Stimulated activated CD8-positive, alpha-beta memory T cell treated with anti-CD3 and anti-CD28 coated beads, Interleukin-15, amount 100 ng/mL, for 48 hours (primary cell): ENCODE data around the gene ITSN2.
A peak's percentile ranks its signal among the peaks of the same experiment; 100 is the strongest.

Source experiments
- DNase-seq, 2 donors: peaks; one replicate each; pipeline ENCODE4 v3.0.0-alpha.2; 2020; ENCODE audit warnings: low read depth in 2 of 2

The ITSN2 gene

DNA sequence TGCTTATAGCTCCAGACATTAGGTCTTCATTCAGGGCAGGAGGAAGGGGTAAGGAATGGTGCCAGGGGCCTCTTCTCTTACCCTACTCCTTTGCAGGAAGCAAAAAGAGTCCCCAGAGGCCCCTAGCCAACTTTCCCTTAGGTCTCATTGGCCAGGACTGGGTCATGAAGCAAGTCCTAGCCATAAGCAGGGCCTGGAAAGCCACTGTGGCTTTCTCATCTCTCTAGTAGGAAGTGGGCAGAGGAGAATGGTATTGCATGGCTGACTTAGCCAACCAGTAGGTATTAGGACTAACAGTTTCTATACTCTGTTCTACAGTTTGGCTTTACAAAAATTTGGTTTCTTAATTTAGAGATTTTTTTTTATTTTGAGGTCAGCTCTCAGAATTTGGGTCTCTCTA, 180.7 kb downstream of the ITSN2 start:
- no peak for DNase-seq

GRCh38 chr2:24176326-24176725, 184.0 kb downstream of the ITSN2 start:
- no peak for DNase-seq

DNA sequence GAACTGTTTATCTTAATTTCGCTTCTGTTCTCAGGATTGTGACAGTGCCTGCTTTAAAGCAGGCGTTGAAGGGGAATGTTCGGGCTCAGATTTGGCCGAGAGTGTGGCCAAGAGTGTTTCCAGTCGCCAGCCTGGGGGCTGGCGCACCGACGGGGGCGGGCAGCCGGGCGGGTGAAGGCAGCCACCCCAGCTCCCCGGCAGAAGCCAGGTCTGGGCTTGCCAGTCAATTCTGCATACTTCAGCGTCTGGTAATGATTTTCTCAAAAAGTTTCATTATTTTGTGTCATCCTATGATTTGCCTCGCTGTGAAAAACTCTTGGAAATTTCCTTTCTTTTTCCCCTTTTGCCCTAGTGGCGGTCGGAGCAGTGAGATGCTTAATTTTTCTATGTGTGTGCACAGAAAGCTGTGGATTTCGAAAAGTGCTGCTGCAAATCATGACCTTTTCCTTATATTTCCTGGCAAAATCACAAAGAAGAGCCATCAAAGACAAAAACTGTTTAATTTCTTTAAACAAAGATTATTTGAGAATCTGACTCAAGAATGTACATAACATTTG, 184.6 kb downstream of the ITSN2 start:
- DNase-seq: no peak

GRCh38 chr2:24174851-24175277, 185.5 kb downstream of the ITSN2 start, which contains the start of gene FAM228A:
Gene FAM228A (plus strand): TSS chr2:24175053. CDS start chr2:24175481, 428 bp downstream.
- no peak for DNase-seq

- DNase-seq: no peak
Observed at GRCh38 chr2:24169023-24169422, 191.3 kb downstream of the ITSN2 start.

DNA sequence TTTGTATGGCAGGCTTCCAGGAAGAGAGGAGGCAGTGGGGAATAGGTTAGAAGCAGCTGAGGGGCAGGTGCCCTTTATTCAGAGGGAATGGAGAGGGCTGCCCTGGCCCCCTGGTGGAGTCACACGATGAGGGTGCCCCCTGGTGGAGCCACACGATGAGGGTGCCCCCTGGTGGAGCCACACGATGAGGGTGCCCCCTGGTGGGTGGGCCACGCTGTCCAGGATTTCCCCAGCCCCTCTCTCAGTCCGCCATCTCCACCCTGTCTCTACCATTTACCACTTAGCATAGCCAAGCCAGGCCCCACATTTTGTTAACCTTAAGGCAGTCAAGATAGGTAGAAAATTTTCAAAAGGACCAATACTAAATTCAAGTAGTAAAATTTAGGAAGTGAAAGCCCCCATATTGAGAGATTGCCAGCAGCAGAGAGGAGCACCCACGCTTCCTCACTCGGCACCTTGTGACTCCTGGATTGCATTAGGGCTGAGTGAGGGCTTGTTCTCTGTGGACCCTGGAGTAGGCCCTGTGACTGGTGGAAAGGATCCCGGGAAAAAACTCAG, 195.8 kb downstream of the ITSN2 start:
- peak; percentile 23 to 24 for DNase-seq

DNA sequence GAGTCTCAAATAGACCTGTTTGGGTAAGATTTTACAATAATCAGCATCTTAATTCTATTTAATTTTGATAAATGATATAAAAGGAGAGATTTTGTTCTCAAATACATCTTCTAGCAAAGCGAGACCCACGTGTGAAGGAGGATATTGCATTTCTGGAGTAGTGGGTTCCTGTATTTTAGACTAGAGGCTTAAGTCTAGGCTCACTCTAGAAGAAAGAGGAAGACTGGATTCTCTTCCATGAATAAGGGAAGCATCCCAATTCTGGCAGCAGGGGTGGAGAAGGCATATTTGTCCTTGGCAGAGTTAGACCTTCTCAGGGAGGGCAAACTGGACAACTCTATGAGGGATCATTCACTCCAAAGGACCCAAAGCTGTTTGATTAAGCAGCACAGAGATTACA, 196.7 kb downstream of the ITSN2 start:
- no peak for DNase-seq

GRCh38 chr2:24163186-24163585, 197.2 kb downstream of the ITSN2 start:
- no peak for DNase-seq

DNA sequence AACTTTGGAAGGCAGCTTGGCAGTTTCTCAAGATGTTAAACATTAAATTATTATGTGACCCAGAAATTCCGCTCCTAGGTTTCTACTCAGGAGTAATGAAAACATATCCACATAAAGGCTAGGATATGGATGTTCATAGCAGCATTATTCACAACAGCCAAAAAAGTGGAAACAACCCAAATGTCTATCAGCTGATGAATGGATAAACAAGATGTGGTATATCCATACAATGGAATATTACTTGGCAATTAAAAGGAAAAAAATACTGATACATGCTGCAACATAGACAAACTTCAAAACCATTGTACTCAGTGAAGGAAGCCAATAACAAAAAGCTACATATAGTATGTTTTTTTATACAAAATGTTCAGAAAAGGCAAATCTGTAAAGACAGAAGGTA, 197.8 kb downstream of the ITSN2 start:
- DNase-seq: no peak

- DNase-seq: no peak
Observed at GRCh38 chr2:24160761-24161160, 199.6 kb downstream of the ITSN2 start.

- DNase-seq: no peak
Observed at GRCh38 chr2:24159708-24160107, 200.6 kb downstream of the ITSN2 start.

GRCh38 chr2:24158131-24158530, 202.2 kb downstream of the ITSN2 start:
- DNase-seq: no peak

DNA sequence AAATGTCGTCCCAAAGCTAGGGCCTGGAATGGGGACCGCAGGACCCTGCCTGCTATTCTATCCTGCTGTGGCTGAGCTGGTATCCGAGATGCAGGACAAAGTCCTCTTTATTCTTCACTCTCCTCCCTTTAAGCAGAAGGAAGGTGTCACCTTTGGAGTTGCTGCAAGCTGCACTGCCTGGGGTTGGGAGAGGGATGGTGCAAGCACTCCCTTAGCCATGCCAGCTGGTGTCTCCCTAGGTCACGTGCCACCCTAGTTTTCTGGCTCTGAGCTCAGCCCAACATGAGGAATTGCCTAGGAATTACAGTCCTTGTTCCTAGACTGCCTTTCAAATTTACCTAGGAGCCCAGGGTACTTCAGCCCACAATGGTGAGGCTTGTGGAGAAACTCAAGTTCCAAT, 206.9 kb downstream of the ITSN2 start:
- DNase-seq: no peak
